Activated effector memory CD4-positive, alpha-beta T cell treated with Interleukin-2 at 50 U/mL for 16 hours (primary cell): ENCODE data around the gene QRFP.
"Not testable (repeated sequence)": the region's sequence is repeated elsewhere in the genome, so short reads cannot be mapped to it uniquely, and the experiment has no call there.

ENCODE experiments used
- DNase-seq: peaks from one replicate; pipeline ENCODE4 v3.0.0-alpha.2; 2020

QRFP gene

GRCh38 chr9:130870491-130871381 is 25.9 kb downstream of the QRFP start:
- no peak for DNase-seq

GRCh38 chr9:130869250-130869649 is 27.4 kb downstream of the QRFP start:
- DNase-seq, result no peak

DNA sequence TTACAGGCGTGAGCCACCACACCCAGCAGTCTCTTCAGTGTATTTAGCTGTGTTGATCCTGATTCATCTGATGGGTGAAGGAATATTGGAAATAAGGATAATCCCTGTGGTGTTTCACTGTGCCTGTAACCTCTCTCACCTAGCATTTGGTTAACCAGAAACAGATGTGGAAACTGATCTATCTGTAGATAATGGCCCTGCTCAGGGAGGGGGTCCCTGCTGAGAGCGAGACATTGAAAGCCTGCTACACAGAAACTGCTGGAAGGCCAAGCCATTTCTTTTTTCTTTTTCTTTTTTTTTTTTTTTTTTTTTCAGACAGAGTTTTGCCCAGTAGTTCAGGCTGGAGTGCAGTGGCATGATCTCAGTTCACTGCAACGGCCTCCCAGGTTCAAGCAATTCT is 28.4 kb downstream of the QRFP start:
- no peak for DNase-seq

GRCh38 chr9:130867556-130867955 is 29.1 kb downstream of the QRFP start:
- no peak for DNase-seq

DNA sequence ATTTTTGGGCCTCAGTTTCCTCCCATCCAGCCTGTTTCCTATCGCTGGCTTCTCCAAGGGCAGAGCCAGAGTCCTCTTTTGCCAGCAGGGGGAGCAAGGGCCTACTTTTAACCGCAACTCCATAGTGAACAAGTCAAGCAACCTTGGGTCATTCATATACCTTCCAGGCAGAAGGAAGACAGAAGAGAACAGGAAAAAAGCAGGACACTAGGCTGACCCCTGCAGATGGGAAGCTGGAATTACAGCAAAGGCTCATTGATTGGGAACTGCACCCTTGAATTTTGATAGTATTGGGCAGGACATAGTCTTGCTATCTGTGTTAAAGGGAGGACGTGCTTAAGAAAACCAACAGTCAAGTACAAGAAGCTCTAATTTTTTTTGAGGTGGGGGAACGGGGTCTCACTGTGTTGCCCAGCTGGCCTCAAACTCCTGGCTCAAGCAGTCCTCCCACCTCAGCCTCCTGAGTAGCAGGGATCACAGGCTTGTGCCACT is 30.1 kb downstream of the QRFP start:
- DNase-seq, result peak; percentile 10

- no peak for DNase-seq
Observed at GRCh38 chr9:130865921-130866320, 30.7 kb downstream of the QRFP start.

- DNase-seq, result no peak
Observed at GRCh38 chr9:130864541-130864940, 32.1 kb downstream of the QRFP start.

GRCh38 chr9:130862747-130863146 is 33.9 kb downstream of the QRFP start:
- no peak for DNase-seq

DNA sequence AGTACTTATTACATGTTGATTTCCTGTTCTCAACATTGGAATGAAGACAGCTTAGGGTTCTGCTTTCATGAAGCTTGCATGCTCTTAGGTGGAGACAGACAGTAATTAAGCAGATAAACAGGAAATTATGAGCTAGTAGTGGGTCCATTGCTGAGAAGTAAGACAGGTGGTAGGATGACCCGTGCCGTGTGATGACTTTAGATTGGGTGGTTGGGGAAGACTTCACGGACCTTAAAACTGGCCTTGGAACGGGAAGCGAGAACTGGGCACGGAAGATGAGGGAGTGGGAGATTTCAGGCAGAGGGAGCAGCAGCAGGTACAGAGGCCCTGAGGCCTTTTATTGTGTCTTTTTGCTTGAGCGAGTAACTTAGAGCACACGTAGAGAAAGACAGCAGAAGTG is 34.4 kb downstream of the QRFP start:
- no peak for DNase-seq

DNA sequence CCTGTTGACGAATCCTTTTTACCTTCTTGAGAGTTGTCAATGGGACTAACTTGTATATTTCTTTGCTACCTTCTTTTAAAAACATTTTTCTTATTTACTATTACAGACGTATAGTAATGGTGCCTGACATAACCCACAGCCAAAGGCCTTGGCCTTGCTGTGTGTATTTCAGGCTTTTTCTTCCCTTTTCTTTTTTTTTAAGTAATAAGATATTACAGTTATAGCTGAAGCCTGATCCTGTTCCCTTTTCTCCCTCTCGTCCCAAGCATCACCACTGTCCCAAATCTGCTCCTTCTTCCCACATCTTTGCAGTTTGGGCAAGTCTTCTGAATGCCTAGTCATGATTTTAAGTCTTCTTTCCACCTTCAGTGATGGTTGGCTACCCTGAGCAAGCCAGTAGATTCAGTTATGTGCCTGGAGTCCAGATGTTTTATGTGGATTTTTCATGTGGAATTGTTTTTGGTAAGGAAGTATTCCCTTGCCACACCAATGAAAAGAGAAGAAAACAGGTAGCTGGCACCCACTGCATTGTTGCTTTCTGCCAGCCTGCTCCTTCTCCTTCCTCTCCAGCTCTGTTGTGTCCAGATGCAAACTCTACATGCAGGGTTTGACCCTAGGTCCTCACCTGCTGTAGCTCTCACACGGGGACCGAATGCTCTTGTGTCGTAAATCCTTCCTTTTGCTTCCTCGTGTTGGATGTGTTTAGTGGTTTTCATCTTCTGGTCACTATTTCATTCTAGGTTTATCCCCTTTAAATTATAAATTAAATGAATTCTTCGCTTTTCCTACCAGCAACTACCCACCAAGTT is 35.0 kb downstream of the QRFP start:
- DNase-seq, result no peak

GRCh38 chr9:130860458-130861316 is 35.9 kb downstream of the QRFP start:
- no peak for DNase-seq

GRCh38 chr9:130858739-130859705 is 37.6 kb downstream of the QRFP start:
- no peak for DNase-seq

- DNase-seq, result no peak
Observed at GRCh38 chr9:130857864-130858738, 38.5 kb downstream of the QRFP start.

GRCh38 chr9:130856474-130856873 is 40.1 kb downstream of the QRFP start:
- DNase-seq, result no peak

GRCh38 chr9:130854835-130855234 is 41.8 kb downstream of the QRFP start:
- no peak for DNase-seq

DNA sequence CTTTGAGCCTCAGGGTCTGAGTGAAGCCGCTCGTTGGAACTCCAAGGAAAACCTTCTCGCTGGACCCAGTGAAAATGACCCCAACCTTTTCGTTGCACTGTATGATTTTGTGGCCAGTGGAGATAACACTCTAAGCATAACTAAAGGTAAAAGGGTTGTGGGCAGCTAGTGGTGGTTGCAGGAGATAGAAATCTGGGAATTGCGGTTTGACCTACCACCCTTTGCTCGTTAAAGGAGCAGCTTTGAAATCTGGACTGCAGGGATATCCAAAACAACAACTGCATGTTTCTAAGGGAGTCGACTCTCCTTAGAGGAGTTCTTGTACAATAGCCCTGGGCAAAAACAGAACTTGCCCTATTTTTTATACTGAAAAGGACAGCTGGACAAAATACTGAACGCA is 42.5 kb downstream of the QRFP start:
- no peak for DNase-seq

DNA sequence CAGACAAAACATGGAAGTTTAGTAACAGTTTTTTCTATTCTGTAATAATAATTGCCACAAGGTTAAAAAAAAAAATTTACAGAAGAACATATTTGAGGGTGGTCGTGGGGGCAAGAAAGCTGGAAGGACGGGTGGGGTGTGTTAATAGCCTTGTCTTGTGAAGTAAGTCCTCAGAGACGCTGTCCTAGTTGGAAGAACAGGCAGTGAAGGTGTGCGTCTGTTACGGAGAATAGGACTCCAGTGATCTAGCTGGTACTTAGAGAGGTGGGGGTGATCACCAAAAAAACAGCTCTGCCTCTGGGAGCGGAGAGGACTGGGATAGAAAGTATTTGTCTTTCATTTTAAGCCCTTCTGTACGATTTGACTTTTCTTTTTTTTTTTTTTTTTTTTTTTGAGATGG is 43.8 kb downstream of the QRFP start:
- no peak for DNase-seq

DNA sequence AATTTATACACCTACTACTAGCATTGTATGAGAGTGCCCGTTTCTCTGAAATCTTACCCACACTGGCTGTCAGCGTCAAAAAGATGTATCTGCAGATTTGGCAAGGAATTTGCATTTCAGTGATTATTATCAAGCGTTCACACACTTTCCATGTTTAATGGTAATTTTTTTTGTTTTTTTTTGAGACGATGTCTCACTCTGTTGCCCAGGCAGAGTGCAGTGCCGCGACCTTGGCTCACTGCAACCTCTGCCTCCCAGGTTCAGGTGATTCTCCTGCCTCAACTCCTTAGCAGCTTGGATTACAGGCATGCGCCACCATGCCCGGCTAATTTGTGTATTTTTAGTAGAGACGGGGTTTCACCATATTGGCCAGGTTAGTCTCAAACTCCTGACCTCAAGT is 47.3 kb downstream of the QRFP start:
- DNase-seq, result no peak

DNA sequence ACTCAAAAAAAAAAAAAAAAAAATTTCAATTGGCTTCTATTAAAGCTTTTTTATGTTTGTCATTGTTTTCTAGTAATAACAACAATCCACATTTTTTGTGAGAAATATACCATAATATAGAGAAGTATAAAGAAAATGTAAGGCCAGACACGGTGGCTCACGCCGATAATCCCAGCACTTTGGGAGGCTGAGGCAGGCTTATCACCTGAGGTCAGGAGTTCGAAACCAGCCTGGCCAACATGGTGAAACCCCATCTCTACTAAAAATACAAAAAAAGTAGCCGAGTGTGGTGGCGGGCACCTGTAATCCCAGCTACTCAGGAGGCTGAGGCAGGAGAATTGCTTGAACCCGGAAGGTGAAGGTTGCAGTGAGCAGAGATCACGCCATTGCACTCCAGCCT is 48.1 kb downstream of the QRFP start:
- not testable (repeated sequence) for DNase-seq
